GM12878 (cell line): ENCODE data around the gene DHCR24. TPM values are rescaled to one million over a fixed set of nuclear protein-coding genes. Genes with fewer than 3 reads are reported as not detected.

Source experiments
- DPF2 ChIP-seq: fragments of 450-650 bp; IDR thresholded peaks from 2 replicates; pipeline ENCODE4 v1.6.1; 2017; ENCODE audit warnings: mild to moderate bottlenecking
- EED ChIP-seq: sonication (generic); IDR thresholded peaks from 2 replicates; pipeline ENCODE4 v1.6.1; 2016; ENCODE audit warnings: antibody characterized with exemption, low read depth
- GABPA ChIP-seq: IDR thresholded peaks from 2 replicates; pipeline ENCODE4 v1.6.1; 2014; ENCODE audit warnings: antibody characterized with exemption, low read depth, mild to moderate bottlenecking, inconsistent platforms
- HCFC1 ChIP-seq: fragments of 150-350 bp; IDR thresholded peaks from 2 replicates; pipeline ENCODE4 v1.6.1; 2014; ENCODE audit warnings: low read length
- HDAC2 ChIP-seq: fragments of 200-600 bp; sonication (generic); IDR thresholded peaks from 2 replicates; pipeline ENCODE4 v1.6.1; 2017
- KLF5 ChIP-seq: fragments of 450-650 bp; IDR thresholded peaks from 2 replicates; pipeline ENCODE4 v1.6.1; 2014; ENCODE audit warnings: mild to moderate bottlenecking; ENCODE audit not compliant: partially characterized antibody
- NR2C1 ChIP-seq: fragments of 450-650 bp; IDR thresholded peaks from 2 replicates; pipeline ENCODE4 v1.6.1; 2017; ENCODE audit warnings: antibody characterized with exemption, mild to moderate bottlenecking, moderate library complexity
- RB1 ChIP-seq: fragments of 450-650 bp; formaldehyde crosslinking; IDR thresholded peaks from 2 replicates; pipeline ENCODE4 v1.6.1; 2017; ENCODE audit warnings: mild to moderate bottlenecking, borderline replicate concordance
- RCOR1 ChIP-seq: conservative IDR thresholded peaks from 2 replicates; pipeline ENCODE4 v1.6.1; 2012; ENCODE audit warnings: low read depth, low read length, improper control_type of control experiment
- SMARCA5 ChIP-seq: fragments of 450-650 bp; IDR thresholded peaks from 2 replicates; pipeline ENCODE4 v1.6.1; 2017; ENCODE audit warnings: mild to moderate bottlenecking
- SP1 ChIP-seq: IDR thresholded peaks from one replicate; pipeline ENCODE4 v1.6.1; 2011; ENCODE audit warnings: low read depth, low read length
- STAT3 ChIP-seq: IDR thresholded peaks from 2 replicates; pipeline ENCODE4 v1.6.1; 2011; ENCODE audit warnings: low read depth, low read length, improper control_type of control experiment
- TCF12 ChIP-seq: IDR thresholded peaks from 2 replicates; pipeline ENCODE4 v1.6.1; 2011; ENCODE audit warnings: low read depth, mild to moderate bottlenecking, low read length
- ZBED1 ChIP-seq: IDR thresholded peaks from 2 replicates; pipeline ENCODE4 v1.6.1; 2016; ENCODE audit warnings: borderline replicate concordance
- ZNF207 ChIP-seq: fragments of 450-650 bp; IDR thresholded peaks from 2 replicates; pipeline ENCODE4 v1.6.1; 2014; ENCODE audit warnings: antibody characterized with exemption, mild to moderate bottlenecking, borderline replicate concordance
- ZNF24 ChIP-seq: fragments of 450-650 bp; IDR thresholded peaks from 2 replicates; pipeline ENCODE4 v1.6.1; 2017; ENCODE audit warnings: antibody characterized with exemption, mild to moderate bottlenecking
- polyA plus RNA-seq, 11 experiments: library from polyadenylated mRNA; depleted of rRNA in 4 of 11; unstranded in 6 of 11; stranded (reverse) in 5 of 11; fragments of >200 nt; fragmentation: Nextera tagmentation in 4 of 11; fragmentation: Illumina TruSeq in 1 of 11; extraction: Ambion mirVana in 4 of 11; extraction: Trizol in 1 of 11; gene quantifications; 1 replicate in 1 of 11; 2 replicates in 10 of 11; pipeline versions ENCODE4 v1.2.1 to v1.2.3, GENCODE V29; 2011 to 2016; ENCODE audit warnings: inconsistent platforms in 2 of 11, missing spikeins in 2 of 11, low read depth in 1 of 11
- total RNA-seq, 4 experiments: library from RNA; depleted of rRNA in 3 of 4; stranded (reverse); fragments of >200 nt in 3 of 4; fragmentation: Illumina TruSeq in 1 of 4; extraction: Trizol in 1 of 4; gene quantifications; 2 replicates each; pipeline versions ENCODE4 v1.2.1 to v1.2.3, GENCODE V29; 2013 to 2021
- TF ChIP-seq, protein P1 (sequence below): fragments of 450-650 bp; IDR thresholded peaks from 2 replicates; pipeline ENCODE4 v1.6.1; 2018; ENCODE audit warnings: borderline replicate concordance, mild to moderate bottlenecking; ENCODE audit not compliant: partially characterized antibody
- TF ChIP-seq, protein P2 (sequence below): fragments of 450-650 bp; IDR thresholded peaks from 2 replicates; pipeline ENCODE4 v1.6.1; 2017; ENCODE audit warnings: antibody characterized with exemption, mild to moderate bottlenecking, moderate library complexity
- TF ChIP-seq, protein P3 (sequence below): fragments of 450-650 bp; IDR thresholded peaks from 2 replicates; pipeline ENCODE4 v1.6.1; 2017; ENCODE audit warnings: low read depth, mild to moderate bottlenecking, moderate library complexity
- TF ChIP-seq, protein P4 (sequence below): IDR thresholded peaks from 2 replicates; pipeline ENCODE4 v1.6.1; 2012; ENCODE audit warnings: mild to moderate bottlenecking, low read depth, low read length

DHCR24 gene
- total and polyA plus RNA-seq, 10 of the 15 experiments (the other 5 are each of a cell fraction or from before 2014, with no cell fraction given): 23.3 to 169 (median 120) TPM

DNA sequence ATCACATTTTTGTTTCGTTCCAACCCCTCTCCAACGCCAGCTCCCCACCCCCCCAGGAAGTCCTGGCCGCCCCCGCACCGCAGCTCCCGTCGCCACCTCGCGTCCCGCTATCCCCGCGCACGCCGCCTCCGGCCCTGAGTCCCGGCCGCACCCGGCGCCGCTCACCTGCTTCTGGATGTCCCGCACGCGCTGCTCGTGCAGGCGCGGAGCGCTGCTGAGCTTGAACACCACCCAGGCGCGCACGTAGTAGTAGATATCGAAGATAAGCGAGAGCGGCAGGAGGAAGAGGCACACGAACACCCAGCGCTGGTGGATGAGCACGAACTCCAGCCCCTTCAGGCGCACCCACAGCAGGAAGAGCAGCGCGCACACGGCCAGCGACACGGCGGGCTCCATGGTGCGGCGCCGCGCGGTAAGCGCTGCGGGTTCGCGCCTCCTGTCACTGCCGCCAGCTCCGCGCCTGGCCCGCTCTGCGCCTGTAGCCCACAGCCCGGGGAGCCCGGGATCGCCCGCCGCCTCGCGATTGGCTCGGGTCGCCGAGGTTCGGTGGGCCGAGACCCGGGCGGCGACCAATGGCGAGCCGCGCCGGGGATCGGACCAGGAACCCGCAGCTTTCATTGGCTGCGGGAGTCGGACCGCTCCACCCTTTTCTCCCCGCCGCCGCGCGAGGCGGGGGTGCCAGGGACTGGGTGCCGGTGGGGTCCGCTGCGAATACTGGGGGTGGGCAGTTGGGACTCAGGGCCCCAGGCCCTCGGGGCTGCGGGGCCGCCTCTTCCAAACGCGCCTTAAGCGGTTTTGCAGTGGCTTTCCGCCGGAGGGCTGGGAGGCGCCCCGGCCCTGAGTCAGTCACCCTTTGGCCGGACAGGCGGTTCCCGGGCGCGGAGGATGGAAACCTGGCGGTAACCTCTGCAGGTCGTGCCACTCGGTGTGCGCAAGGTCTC is at the start of gene DHCR24 (continued):
- no peak for TF ChIP-seq TCF12
- TF ChIP-seq ZBED1: no peak
- TF ChIP-seq GABPA: no peak
- TF ChIP-seq, protein P1, sequence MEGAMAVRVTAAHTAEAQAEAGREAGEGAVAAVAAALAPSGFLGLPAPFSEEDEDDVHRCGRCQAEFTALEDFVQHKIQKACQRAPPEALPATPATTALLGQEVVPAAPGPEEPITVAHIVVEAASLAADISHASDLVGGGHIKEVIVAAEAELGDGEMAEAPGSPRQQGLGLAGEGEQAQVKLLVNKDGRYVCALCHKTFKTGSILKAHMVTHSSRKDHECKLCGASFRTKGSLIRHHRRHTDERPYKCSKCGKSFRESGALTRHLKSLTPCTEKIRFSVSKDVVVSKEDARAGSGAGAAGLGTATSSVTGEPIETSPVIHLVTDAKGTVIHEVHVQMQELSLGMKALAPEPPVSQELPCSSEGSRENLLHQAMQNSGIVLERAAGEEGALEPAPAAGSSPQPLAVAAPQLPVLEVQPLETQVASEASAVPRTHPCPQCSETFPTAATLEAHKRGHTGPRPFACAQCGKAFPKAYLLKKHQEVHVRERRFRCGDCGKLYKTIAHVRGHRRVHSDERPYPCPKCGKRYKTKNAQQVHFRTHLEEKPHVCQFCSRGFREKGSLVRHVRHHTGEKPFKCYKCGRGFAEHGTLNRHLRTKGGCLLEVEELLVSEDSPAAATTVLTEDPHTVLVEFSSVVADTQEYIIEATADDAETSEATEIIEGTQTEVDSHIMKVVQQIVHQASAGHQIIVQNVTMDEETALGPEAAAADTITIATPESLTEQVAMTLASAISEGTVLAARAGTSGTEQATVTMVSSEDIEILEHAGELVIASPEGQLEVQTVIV: peak; percentile 45
- TF ChIP-seq DPF2: peak; percentile 75
- peak; percentile 43; the same call in 1 of the 2 replicates for TF ChIP-seq RB1
- peak; percentile 30 for TF ChIP-seq KLF5
- TF ChIP-seq HCFC1: no peak
- TF ChIP-seq SP1: peak; percentile 81
- TF ChIP-seq, protein P2, sequence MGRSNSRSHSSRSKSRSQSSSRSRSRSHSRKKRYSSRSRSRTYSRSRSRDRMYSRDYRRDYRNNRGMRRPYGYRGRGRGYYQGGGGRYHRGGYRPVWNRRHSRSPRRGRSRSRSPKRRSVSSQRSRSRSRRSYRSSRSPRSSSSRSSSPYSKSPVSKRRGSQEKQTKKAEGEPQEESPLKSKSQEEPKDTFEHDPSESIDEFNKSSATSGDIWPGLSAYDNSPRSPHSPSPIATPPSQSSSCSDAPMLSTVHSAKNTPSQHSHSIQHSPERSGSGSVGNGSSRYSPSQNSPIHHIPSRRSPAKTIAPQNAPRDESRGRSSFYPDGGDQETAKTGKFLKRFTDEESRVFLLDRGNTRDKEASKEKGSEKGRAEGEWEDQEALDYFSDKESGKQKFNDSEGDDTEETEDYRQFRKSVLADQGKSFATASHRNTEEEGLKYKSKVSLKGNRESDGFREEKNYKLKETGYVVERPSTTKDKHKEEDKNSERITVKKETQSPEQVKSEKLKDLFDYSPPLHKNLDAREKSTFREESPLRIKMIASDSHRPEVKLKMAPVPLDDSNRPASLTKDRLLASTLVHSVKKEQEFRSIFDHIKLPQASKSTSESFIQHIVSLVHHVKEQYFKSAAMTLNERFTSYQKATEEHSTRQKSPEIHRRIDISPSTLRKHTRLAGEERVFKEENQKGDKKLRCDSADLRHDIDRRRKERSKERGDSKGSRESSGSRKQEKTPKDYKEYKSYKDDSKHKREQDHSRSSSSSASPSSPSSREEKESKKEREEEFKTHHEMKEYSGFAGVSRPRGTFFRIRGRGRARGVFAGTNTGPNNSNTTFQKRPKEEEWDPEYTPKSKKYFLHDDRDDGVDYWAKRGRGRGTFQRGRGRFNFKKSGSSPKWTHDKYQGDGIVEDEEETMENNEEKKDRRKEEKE: no peak
- TF ChIP-seq, protein P3, sequence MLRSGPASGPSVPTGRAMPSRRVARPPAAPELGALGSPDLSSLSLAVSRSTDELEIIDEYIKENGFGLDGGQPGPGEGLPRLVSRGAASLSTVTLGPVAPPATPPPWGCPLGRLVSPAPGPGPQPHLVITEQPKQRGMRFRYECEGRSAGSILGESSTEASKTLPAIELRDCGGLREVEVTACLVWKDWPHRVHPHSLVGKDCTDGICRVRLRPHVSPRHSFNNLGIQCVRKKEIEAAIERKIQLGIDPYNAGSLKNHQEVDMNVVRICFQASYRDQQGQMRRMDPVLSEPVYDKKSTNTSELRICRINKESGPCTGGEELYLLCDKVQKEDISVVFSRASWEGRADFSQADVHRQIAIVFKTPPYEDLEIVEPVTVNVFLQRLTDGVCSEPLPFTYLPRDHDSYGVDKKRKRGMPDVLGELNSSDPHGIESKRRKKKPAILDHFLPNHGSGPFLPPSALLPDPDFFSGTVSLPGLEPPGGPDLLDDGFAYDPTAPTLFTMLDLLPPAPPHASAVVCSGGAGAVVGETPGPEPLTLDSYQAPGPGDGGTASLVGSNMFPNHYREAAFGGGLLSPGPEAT: 0 out of 2 replicates have a peak, but pooled peaks have one; percentile 8
- no peak for TF ChIP-seq STAT3
- TF ChIP-seq SMARCA5: peak; percentile 61
- TF ChIP-seq, protein P4, sequence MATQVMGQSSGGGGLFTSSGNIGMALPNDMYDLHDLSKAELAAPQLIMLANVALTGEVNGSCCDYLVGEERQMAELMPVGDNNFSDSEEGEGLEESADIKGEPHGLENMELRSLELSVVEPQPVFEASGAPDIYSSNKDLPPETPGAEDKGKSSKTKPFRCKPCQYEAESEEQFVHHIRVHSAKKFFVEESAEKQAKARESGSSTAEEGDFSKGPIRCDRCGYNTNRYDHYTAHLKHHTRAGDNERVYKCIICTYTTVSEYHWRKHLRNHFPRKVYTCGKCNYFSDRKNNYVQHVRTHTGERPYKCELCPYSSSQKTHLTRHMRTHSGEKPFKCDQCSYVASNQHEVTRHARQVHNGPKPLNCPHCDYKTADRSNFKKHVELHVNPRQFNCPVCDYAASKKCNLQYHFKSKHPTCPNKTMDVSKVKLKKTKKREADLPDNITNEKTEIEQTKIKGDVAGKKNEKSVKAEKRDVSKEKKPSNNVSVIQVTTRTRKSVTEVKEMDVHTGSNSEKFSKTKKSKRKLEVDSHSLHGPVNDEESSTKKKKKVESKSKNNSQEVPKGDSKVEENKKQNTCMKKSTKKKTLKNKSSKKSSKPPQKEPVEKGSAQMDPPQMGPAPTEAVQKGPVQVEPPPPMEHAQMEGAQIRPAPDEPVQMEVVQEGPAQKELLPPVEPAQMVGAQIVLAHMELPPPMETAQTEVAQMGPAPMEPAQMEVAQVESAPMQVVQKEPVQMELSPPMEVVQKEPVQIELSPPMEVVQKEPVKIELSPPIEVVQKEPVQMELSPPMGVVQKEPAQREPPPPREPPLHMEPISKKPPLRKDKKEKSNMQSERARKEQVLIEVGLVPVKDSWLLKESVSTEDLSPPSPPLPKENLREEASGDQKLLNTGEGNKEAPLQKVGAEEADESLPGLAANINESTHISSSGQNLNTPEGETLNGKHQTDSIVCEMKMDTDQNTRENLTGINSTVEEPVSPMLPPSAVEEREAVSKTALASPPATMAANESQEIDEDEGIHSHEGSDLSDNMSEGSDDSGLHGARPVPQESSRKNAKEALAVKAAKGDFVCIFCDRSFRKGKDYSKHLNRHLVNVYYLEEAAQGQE: no peak
- TF ChIP-seq ZNF24: no peak
- no peak for TF ChIP-seq EED
- no peak for TF ChIP-seq RCOR1
- TF ChIP-seq ZNF207: 0 out of 2 replicates have a peak, but pooled peaks have one; percentile 57
- 0 out of 2 replicates have a peak, but pooled peaks have one; percentile 1 for TF ChIP-seq NR2C1
- TF ChIP-seq HDAC2: no peak
